Amniotic stem cell (primary cell): ENCODE measurements around the gene MASP2.

Source experiments
- DNase-seq: peaks from one replicate; lab custom pipeline; 2025; lab: John Stamatoyannopoulos, UW

Gene MASP2

GRCh38 chr1:10989095-10989494 lies 57.9 kb downstream of the MASP2 start:
- DNase-seq, result no peak

- DNase-seq, result no peak
Measured at GRCh38 chr1:10987840-10988417, 59.1 kb downstream of the MASP2 start.

GRCh38 chr1:10986525-10986890 lies 60.5 kb downstream of the MASP2 start:
- no peak for DNase-seq

GRCh38 chr1:10980841-10981727 lies 66.0 kb downstream of the MASP2 start:
- no peak for DNase-seq

DNA sequence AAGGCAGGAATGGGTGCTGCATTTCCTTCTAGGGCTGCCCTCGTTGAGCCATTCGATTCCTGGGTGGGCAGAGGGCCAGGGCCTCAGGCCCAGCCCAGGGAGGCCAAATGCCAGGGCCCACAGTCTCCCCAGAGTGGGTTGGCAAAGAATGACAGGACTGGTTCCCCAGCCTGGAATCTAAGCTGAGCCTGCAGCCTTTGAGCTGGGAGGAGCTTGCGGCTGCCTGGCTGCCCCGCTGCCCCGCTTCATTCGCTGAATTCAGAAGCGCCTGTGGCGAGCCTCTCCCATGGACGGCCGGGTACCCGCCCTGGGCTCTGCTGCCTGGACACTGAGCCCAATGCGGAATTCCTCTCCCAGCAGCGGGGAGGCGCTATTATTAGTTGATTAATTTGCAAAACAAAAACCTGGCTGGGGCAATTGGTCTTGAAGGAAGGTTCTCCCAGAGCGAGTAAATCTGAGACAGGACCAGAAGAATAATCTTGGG lies 66.9 kb downstream of the MASP2 start:
- peak; percentile 51 for DNase-seq

DNA sequence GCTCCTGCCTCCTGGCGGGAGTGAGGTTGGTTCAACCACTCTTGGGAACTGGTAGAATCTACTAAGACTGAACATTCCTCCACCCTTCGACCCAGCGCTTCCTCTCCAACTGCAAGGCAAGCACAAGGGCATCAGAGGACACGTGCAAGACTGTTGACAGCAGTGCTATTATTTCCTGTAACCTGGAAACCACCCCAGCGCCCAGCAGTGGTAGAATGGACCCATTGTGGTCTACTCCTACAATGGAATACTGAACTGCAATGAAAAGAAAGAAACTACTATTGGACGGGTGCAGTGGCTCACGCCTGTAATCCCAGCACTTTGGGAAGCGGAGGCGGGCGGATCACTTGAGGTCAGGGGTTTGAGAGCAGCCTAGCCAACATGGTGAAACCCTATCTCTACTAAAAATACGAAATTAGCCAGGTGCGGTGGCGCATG lies 67.5 kb downstream of the MASP2 start:
- no peak for DNase-seq

DNA sequence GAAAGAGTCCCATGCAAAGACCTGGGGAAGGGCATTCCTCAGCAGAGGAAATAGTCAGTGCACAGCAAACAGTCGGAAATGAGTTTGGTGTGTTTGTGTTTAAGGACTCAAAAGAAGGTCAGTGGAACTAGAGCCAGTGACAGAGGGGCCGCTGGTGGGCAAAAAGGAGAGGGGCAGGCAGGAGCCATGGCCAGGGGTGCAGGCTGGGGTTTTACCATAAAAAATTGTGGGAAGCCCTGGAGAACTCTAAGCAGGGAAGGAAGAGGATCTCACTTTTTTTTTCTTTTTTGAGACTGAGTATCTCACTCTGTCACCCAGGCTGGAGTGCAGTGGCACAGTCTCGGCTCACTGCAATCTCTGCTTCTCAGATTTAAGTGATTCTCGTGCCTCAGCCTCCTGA lies 68.3 kb downstream of the MASP2 start:
- DNase-seq, result no peak
